Mucosa of gallbladder (tissue), 1 donor: Measurements from ENCODE around the gene CHN2. TPM values are rescaled to one million over a fixed set of nuclear protein-coding genes. Genes with fewer than 3 reads are reported as not detected.
"Not testable (repeated sequence)": the region's sequence is repeated elsewhere in the genome, so short reads cannot be mapped to it uniquely, and the experiment has no call there.

Experiments
- DNase-seq: peaks from one replicate; pipeline ENCODE4 v3.0.0-alpha.2; 2020; ENCODE audit warnings: low spot score
- total RNA-seq: library from RNA; stranded (reverse); gene quantifications from one replicate; pipeline ENCODE4 v1.2.1, GENCODE V29; 2021
- donor health status: DM: no; HTN: no; CAD: no.

Gene CHN2
- total RNA-seq, 1 donor from 2014 or later, result 24.7 TPM

DNA sequence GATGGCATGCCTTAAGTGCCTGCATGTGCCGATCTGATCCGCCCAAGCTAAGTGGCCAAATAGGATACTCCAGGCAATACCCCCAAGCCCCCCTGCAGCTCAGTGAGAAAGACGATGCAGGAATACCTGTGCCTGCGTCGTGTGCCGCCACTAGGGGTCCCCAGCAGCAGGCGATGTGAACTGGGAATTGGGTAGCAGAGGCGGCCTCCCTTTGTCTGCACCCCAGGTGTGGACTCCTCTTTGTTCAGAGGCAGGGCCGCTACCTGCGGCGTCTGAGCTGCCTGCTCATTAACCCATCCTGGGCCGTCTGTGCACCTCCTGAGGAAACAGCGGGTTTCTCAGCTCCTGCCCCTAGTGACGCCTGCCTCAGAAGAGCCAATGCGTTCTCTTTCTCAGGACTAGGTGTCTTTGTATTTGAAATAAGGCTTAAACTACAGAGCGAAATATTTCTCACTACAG is 4.8 kb upstream of the CHN2 start:
- DNase-seq, result peak; percentile 62

GRCh38 chr7:29190349-29191045 is 4.1 kb upstream of the CHN2 start:
- DNase-seq, result no peak

DNA sequence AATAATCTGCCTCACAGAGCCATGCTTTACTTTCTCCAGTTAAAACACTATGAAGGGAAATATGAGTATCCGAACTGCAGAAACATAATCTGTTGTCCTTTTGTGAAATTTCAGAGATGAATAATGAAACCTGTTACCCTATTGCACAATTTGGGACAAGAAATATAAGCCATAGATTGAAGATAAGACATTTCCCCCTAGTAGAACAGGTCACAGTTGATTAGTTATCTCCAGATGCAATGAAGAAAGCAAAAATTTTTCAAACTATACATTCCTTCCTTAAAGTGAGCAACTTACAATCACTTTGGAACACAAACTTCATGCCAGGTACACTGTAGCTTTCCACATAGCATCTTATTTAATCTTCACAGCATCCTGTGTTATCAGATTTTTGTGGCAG is 2.3 kb upstream of the CHN2 start:
- no peak for DNase-seq

DNA sequence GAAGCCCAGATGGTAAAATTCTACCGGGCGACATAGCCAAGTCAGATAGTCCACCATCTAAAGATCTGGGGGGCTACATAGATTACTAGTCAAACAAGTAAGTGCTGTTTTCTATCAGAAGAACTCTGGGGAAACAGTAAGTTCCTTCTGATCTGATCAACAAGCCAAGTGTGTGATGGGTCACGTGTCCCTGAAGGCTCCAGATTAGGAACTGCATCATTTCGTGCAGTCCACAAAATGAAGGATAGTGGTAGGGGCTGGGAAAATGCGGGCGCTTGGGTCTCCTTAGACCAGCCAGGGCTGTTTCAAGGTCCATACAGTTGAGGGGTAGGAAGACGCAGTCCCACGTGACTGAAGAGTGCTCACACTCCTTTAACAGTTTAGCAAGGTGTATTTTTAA is 1.8 kb upstream of the CHN2 start:
- DNase-seq, result no peak

GRCh38 chr7:29193316-29194205 is 1.0 kb upstream of the CHN2 start:
- DNase-seq, result no peak

- DNase-seq, result no peak
These were observed 375 bp upstream of the CHN2 start for GRCh38 chr7:29194206-29194593.

DNA sequence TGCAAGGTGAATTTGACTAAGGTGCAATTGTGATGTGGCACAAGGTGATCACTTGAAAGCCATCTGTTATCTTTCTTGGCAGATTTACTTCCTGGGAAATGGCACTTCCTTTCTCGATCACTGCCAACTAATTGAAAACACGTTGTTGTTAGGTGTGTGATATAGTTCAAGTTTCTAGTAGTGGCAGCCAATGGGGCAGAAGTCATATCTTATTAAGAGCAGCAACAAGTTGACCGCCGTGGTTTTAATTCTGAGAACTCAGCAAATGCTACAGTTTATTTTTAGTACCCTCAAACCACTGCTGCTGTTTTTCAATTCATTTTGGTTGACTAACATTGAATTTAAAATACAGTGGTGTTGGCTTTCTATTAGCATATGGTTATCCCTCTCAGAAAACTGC is 1.6 kb downstream of the CHN2 start:
- DNase-seq, result no peak

GRCh38 chr7:29196971-29197595 is 2.5 kb downstream of the CHN2 start:
- no peak for DNase-seq

DNA sequence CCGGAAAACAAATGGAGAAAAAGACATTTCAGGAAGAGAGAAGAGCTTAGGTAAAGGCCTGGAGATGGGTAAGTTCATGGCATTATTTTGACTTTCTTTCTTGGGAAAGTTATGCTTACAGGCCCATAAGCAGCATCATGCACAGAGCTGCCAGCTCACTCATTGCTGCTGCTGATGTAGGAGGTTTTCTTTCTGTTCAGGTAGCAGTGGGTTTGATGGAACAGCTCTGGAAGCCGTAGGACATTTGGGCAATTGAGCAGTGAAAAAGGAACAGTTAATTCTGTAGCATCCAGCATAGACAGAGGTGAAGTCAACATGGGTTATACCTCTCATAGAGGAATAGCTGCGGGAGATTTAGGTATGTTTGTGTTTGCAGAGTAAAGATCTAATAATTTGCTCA is 3.3 kb downstream of the CHN2 start:
- no peak for DNase-seq

DNA sequence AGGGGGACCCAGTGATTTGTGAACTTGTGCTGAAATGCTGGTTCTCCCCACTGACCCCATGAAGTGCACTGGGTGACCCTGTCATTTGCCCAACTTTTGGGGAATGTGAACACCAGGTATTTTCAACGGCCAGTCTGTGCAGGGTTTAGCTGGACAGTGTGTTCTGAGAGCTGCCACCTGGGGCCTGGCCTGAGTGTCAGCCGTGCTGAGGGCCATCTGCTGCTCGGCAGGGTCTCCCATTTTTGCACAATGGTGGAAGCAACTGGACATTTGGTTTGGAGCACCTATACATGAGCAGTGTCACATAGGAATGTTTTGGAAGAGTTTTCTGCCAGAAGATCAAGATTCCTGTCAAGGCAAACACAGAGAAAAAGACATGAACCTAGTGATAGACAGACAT is 5.2 kb downstream of the CHN2 start:
- DNase-seq, result no peak

- peak; percentile 63 for DNase-seq
These were observed 8.1 kb downstream of the CHN2 start for GRCh38 chr7:29202651-29203069.

GRCh38 chr7:29204491-29205272 is 10.1 kb downstream of the CHN2 start:
- no peak for DNase-seq

DNA sequence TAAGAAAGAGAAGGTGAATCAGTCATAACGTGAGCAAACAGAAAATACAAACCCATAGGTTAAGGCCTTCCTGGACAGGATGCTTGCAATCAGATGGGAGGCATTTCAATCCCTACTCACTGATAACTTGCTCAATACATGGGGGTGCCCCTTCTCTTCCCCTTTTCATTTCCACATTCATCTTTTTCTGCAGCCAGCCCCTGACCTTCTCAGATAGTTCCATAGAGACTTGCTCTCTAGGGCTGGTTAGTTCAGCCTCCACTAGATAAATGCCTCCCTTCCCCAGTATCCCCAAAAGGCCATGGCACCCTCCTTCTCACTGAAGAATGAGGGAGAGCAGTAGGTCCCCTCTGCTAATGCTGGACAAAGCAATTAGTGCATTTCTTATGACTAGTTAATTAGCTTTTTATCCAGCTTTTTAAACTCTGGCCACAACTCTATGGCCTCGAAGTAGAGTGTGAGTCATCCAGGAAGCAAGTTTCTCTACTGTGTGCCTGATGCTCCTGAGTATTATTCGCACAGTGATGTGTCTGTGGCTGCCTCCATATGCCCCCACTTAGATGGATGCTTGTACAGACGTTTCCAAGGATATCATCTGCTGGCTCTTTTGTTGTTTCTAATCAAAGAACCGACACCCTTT is 12.7 kb downstream of the CHN2 start:
- DNase-seq, result no peak

- peak; percentile 67 for DNase-seq
These were observed 14.1 kb downstream of the CHN2 start for GRCh38 chr7:29208410-29209250.

DNA sequence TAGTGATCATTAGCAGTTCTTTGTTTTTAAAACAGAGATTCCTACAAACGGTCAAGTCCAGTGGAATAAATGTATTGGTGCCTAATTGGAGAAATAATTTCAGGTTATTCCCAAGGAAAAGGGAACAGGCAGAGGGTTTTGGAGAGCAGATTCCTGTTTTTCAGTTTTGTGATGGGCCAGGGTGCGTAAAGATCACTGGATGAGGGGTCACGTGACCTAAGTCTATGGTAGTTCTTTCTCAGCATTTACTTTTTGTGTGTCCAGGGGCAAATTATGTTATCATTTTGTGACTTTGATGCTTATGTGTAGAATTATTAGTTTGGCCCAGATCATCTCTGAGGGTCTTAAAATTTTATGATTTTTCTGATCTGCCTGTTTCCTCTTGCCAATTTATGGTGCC is 15.2 kb downstream of the CHN2 start:
- no peak for DNase-seq

GRCh38 chr7:29212736-29213135 is 18.2 kb downstream of the CHN2 start:
- DNase-seq, result not testable (repeated sequence)

DNA sequence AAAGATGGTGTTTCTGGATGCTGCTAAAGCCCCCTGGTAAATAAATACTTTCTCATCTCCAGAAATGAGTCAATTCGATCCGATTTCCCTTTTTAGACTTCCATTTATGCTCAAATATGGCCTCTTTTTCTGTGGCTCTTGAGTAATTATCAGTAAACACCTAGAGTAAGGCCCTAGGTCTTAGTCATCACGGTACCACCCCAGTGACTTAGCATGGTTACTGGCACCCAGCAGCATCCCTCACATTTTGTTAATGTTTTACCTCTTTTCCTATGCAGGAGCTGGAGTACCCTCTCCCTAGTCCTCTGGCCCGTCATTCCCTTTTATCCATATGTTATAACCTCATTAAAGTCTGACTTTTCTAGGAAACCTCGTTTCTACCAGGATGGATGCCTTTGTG is 19.5 kb downstream of the CHN2 start:
- no peak for DNase-seq

GRCh38 chr7:29214816-29215215 is 20.2 kb downstream of the CHN2 start:
- no peak for DNase-seq

- DNase-seq, result no peak
These were observed 21.6 kb downstream of the CHN2 start for GRCh38 chr7:29216128-29216527.

DNA sequence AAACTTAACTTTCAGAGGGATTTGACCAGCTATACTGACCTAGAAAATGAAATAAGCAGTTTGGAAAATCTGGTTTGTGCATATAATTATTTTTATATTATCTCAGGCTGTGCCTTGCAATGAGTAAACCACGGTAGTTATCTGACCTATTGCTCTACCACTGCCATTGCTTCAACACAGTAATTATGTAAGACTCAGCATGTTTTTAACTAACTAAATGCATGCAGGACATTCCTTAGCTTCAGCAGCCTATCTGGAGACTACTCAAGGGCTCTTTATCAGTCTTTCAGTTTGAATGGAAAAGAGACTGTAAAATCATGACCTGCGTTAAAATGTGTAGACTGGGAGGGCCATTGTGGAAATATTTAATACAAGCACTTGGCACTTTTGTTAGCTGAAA is 22.5 kb downstream of the CHN2 start:
- DNase-seq, result no peak
